Muscle layer of duodenum (tissue), 2 donors: ENCODE measurements around the gene TNFSF8.

Source experiments
- H3K27ac ChIP-seq: one replicate; pipeline ENCODE4 v1.7.0; 2013; ENCODE audit warnings: mild to moderate bottlenecking, low read length
- H3K27me3 ChIP-seq: one replicate; pipeline ENCODE4 v1.7.0; 2013; ENCODE audit warnings: low read depth, mild to moderate bottlenecking, control low read depth, low read length
- H3K36me3 ChIP-seq, 2 donors: one replicate each; pipeline ENCODE4 v1.7.0; 2013; ENCODE audit warnings: low read length in 2 of 2, control low read depth in 1 of 2, mild to moderate bottlenecking in 1 of 2; ENCODE audit not compliant: insufficient read depth in 2 of 2, control insufficient read depth in 1 of 2
- H3K4me1 ChIP-seq, 2 donors: one replicate each; pipeline ENCODE4 v1.7.0; 2013; ENCODE audit warnings: low read length in 2 of 2, mild to moderate bottlenecking in 2 of 2, control low read depth in 1 of 2, moderate library complexity in 1 of 2; ENCODE audit not compliant: insufficient read depth in 2 of 2, control insufficient read depth in 1 of 2
- H3K4me3 ChIP-seq, 2 donors: one replicate each; pipeline ENCODE4 v1.7.0; 2013; ENCODE audit warnings: low read length in 2 of 2, low read depth in 1 of 2, mild to moderate bottlenecking in 1 of 2
- H3K9me3 ChIP-seq, 2 donors: one replicate each; pipeline ENCODE4 v1.7.0; 2013; ENCODE audit warnings: low read length in 2 of 2, control low read depth in 1 of 2, mild to moderate bottlenecking in 1 of 2; ENCODE audit not compliant: control insufficient read depth in 1 of 2
- donor health status: healthy.

Gene TNFSF8

GRCh38 chr9:114864471-114864870 lies 65.9 kb downstream of the TNFSF8 start:
- Histone ChIP-seq H3K4me3 (no peak overlapping the region), H3K36me3 (no peaks in the 10 kb centered on the region), H3K27me3 (no peaks in the 10 kb centered on the region), H3K4me1 (no peaks in the 10 kb centered on the region), H3K27ac (no peak overlapping the region), H3K9me3 (no peaks in the 10 kb centered on the region)

- H3K27ac ChIP-seq = no peak overlapping the region
- H3K36me3 ChIP-seq = no peaks in the 10 kb centered on the region
- H3K4me3 ChIP-seq = no peak overlapping the region
- no peaks in the 10 kb centered on the region for H3K4me1 ChIP-seq
- H3K27me3 ChIP-seq = no peaks in the 10 kb centered on the region
- no peaks in the 10 kb centered on the region for H3K9me3 ChIP-seq
Measured at GRCh38 chr9:114861922-114862605, 68.3 kb downstream of the TNFSF8 start.

GRCh38 chr9:114861273-114861672 lies 69.1 kb downstream of the TNFSF8 start:
- Histone ChIP-seq H3K9me3 (no peaks in the 10 kb centered on the region), H3K4me3 (no peak overlapping the region), H3K36me3 (no peaks in the 10 kb centered on the region), H3K4me1 (no peaks in the 10 kb centered on the region), H3K27me3 (no peaks in the 10 kb centered on the region), H3K27ac (no peak overlapping the region)

- H3K27me3 ChIP-seq = no peaks in the 10 kb centered on the region
- H3K36me3 ChIP-seq = no peaks in the 10 kb centered on the region
- no peak overlapping the region for H3K4me3 ChIP-seq
- H3K4me1 ChIP-seq = peaks cover 0 to 5% of the 10 kb centered on the region in 2 donors
- no peaks in the 10 kb centered on the region for H3K9me3 ChIP-seq
- H3K27ac ChIP-seq = no peak overlapping the region
Measured at GRCh38 chr9:114860187-114860586, 70.2 kb downstream of the TNFSF8 start.

GRCh38 chr9:114856942-114857315 lies 73.5 kb downstream of the TNFSF8 start:
- H3K36me3 ChIP-seq = no peaks in the 10 kb centered on the region
- no peak overlapping the region for H3K4me3 ChIP-seq
- H3K27me3 ChIP-seq = no peaks in the 10 kb centered on the region
- no peak overlapping the region for H3K27ac ChIP-seq
- peaks cover 0 to 5% of the 10 kb centered on the region in 2 donors for H3K4me1 ChIP-seq
- H3K9me3 ChIP-seq = no peaks in the 10 kb centered on the region

- Histone ChIP-seq H3K36me3 (no peaks in the 10 kb centered on the region), H3K27ac (no peak overlapping the region), H3K4me3 (no peak overlapping the region), H3K4me1 (peaks cover 0 to 5% of the 10 kb centered on the region in 2 donors), H3K9me3 (no peaks in the 10 kb centered on the region), H3K27me3 (no peaks in the 10 kb centered on the region)
Measured at GRCh38 chr9:114856215-114856941, 74.0 kb downstream of the TNFSF8 start.

- no peaks in the 10 kb centered on the region for H3K9me3 ChIP-seq
- no peak overlapping the region for H3K4me3 ChIP-seq
- no peak overlapping the region for H3K27ac ChIP-seq
- H3K27me3 ChIP-seq = no peaks in the 10 kb centered on the region
- peaks cover 0 to 9% of the 10 kb centered on the region in 2 donors for H3K4me1 ChIP-seq
- no peaks in the 10 kb centered on the region for H3K36me3 ChIP-seq
Measured at GRCh38 chr9:114855488-114855887, 74.9 kb downstream of the TNFSF8 start.

- Histone ChIP-seq H3K4me1 (peaks cover 0 to 9% of the 10 kb centered on the region in 2 donors), H3K4me3 (no peak overlapping the region), H3K27me3 (no peaks in the 10 kb centered on the region), H3K9me3 (no peaks in the 10 kb centered on the region), H3K27ac (no peak overlapping the region), H3K36me3 (no peaks in the 10 kb centered on the region)
Measured at GRCh38 chr9:114854736-114855355, 75.5 kb downstream of the TNFSF8 start.

- Histone ChIP-seq H3K9me3 (no peaks in the 10 kb centered on the region), H3K27ac (no peak overlapping the region), H3K4me1 (peaks cover 0 to 9% of the 10 kb centered on the region in 2 donors), H3K36me3 (no peaks in the 10 kb centered on the region), H3K4me3 (no peak overlapping the region), H3K27me3 (no peaks in the 10 kb centered on the region)
Measured at GRCh38 chr9:114853071-114853855, 77.1 kb downstream of the TNFSF8 start.

- H3K9me3 ChIP-seq = no peaks in the 10 kb centered on the region
Measured at GRCh38 chr9:114852050-114852594, 78.3 kb downstream of the TNFSF8 start.

GRCh38 chr9:114851306-114851705 lies 79.1 kb downstream of the TNFSF8 start:
- Histone ChIP-seq H3K27ac (no peak overlapping the region), H3K4me1 (peaks cover 0 to 9% of the 10 kb centered on the region in 2 donors), H3K27me3 (no peaks in the 10 kb centered on the region), H3K9me3 (no peaks in the 10 kb centered on the region), H3K4me3 (no peak overlapping the region), H3K36me3 (no peaks in the 10 kb centered on the region)

More at GRCh38 chr9:114852050-114852594, 78.3 kb downstream of the TNFSF8 start:
- peaks cover 0 to 9% of the 10 kb centered on the region in 2 donors for H3K4me1 ChIP-seq
- no peak overlapping the region for H3K27ac ChIP-seq
- no peaks in the 10 kb centered on the region for H3K36me3 ChIP-seq
- no peak overlapping the region for H3K4me3 ChIP-seq
- no peaks in the 10 kb centered on the region for H3K27me3 ChIP-seq
